ENCODE measurements around the gene PSMD3.

Gene PSMD3

DNA sequence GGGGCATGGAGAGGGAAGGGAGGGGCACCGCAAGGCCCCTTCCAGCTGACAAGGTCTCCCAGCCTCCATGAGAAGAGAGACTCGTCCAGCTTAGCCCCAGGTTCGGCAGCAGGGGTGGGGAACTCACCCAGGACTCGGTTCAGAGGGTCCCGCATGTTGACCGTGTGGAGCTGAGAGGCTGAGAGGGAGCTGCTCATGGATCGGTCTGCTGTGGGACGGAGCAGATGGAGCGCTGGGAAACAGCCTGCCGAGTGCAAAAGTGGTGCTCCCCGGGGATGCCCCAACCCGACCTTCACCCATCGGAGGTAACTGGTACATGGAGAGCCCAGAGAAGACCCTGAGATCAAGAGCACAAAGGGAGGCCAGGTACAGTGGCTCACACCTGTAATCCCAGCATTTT is 39.5 kb downstream of the PSMD3 start:
- no peak overlapping the region for H3K4me3 ChIP-seq (ENCODE audit: low read depth, low read length)

DNA sequence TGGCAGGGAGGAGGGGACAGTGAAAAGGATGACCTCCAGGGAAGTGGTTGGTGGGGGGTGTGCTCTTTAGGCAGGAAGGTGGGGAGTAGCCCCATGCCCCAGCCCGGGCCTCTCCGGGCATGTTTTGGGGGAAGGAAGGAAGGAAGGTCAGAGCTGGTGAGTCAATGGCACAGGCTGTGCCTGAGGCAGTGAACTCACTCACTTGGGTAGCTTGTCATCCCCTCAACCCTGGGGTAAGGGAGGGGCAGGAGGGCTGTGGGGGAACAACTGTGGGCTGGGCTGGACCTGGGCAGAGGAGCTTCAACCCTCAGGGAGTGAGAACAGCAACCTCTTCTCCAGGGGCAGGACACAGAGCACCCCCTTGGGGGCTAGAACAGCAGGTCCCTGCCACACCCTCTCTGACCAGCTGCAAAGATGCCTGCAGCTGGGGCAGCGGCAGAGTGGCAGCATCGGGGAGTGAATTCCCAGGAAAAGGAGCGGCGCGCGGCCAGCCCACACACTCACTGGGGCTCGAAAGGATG is 40.9 kb downstream of the PSMD3 start:
- H3K4me3 ChIP-seq (ENCODE audit: low read depth, low read length) = no peak overlapping the region

- H3K4me3 ChIP-seq (ENCODE audit: low read depth, low read length) = no peak overlapping the region
These were observed 41.9 kb downstream of the PSMD3 start for GRCh38 chr17:40022497-40022896.

DNA sequence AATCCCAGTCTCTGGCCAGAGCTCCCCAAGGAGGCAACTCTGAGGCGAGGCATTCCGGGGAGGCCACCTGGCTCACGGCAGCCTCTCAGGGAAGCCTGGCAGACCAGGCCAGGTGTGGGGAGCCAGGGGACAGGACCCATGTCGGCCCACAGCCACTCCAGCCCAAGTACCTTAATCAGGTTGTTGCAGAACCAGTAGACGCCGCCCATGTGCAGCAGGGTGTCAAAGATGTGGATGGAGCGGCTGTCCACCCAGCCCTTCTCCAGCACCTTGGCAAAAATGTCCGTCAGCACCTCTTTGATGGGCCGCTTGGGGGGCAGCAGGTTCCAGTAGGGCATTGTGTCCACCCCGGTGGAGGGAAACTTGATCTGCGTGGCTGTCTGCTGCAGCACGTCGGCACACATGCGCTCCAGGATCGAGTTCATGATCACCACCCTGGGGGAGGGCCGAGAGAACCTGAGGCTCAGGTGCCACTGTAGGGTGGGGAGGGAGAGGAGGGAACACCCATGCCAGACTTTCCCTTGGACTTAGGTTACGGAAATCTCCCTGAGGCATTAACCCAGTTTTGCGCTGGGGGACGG is 42.4 kb downstream of the PSMD3 start:
- H3K4me3 ChIP-seq (ENCODE audit: low read depth, low read length) = no peak overlapping the region

DNA sequence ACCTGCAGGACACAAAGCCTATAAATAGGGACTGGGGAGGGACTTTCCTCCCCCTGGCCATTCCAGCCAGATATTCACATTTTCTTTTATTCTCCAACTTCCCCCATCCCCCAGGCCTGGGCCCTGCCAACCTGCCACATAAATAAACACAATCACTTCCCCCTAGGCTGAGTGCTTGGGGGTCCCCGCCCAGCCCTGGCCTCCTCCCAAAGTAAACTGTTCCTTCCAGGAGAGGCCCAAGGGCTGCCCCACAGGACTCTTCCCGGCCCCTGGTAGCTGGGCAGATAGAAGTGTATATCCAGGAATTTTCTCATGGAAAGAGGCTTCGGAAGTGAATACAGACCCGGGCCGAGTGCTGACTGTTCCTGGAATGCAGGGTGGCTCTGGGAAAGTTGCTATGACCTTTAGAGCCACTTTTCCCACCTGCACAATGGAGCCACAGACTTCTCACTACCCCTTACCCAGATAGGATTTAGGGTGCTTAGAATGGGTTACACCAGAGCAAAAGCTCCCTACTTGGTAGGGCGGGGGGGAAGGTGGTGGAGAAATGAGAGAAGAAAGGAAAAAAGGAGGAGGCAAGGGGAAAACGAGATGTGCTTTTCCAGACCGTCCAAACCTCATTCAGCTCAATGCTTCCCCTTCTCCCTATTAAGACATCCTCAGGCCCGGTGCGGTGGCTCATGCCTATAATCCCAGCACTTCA is 43.1 kb downstream of the PSMD3 start:
- H3K4me3 ChIP-seq (ENCODE audit: low read depth, low read length) = no peak overlapping the region

DNA sequence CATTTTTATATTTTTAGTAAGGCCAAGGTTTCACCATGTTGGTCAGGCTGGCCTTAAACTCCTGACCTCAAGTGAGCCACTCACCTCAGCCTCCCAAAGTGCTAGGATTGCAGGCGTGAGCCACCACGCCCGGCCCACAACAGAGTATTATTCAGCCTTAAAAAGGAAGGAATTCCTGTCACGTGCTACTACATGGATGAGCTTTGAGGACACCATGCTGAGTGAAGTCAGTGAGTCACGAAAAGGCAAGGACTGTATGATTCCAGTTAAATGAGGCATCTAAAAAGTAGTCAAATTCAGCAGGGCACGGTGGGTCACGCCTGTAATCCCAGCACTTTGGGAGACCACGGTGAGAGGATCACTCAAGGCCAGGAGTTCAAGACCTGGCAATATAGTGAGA is 44.3 kb downstream of the PSMD3 start:
- no peak overlapping the region for H3K4me3 ChIP-seq (ENCODE audit: low read depth, low read length)

- no peak overlapping the region for H3K4me3 ChIP-seq (ENCODE audit: low read depth, low read length)
These were observed 45.0 kb downstream of the PSMD3 start for GRCh38 chr17:40025559-40025958.

DNA sequence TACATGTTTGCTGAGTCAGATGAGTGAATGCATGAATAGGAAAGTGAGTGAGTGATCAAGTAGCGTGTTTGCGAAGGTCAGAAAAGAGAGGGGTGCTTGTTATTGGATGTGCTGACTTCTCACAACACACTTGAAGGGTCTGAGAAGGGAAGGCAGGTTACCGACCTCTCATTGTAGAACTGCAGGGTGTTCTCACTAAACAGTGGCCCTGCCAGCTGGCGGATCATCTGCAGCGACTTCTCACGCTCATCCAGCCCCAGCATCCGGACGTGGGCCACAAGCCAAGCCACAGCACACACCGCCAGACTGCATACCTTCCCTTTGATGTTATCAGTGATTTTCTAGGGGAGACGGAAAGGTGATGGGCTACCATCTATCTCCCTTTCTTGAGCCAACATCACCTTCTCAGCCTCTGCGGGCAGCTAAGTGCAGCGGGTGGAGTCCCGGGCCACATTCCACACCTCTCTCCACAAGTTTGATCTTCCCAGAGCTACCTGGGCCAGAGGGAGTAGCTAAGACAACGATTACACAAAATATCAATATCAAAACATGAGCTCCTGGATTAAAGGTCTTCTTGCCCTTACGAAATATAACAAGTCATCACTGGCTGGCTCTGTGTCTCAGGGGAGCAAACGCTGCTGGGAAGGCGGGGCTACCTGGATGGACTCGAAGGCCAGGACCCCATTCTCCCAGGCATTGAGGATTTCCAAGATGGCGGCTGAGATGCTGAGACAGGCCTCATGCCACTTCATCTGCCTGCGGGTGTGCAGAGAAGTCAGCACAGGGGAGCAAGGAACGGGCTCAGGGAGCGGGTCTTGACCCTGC is 45.6 kb downstream of the PSMD3 start:
- H3K4me3 ChIP-seq (ENCODE audit: low read depth, low read length) = no peak overlapping the region

- H3K4me3 ChIP-seq (ENCODE audit: low read depth, low read length) = no peak overlapping the region
These were observed 46.4 kb downstream of the PSMD3 start for GRCh38 chr17:40026816-40027613.

DNA sequence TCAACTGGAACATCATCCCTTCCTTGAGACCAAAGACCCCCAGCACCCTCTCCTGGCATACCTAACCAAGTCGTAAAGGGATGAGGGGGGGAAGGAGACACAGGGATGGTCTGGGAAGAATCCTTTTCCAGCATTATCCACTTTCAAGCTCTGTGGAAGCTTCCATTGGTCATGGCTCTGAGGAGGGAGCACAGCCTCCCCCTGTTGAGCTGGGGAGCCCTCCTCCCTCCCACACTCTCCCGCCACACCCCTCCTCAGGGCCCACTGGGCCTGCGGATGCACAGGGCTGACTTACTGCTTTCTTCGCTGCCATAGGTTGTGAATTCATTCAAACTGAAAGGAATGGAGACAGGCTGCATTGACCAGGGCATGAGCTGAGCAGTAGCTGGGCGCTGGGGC is 47.0 kb downstream of the PSMD3 start:
- no peak overlapping the region for H3K4me3 ChIP-seq (ENCODE audit: low read depth, low read length)

DNA sequence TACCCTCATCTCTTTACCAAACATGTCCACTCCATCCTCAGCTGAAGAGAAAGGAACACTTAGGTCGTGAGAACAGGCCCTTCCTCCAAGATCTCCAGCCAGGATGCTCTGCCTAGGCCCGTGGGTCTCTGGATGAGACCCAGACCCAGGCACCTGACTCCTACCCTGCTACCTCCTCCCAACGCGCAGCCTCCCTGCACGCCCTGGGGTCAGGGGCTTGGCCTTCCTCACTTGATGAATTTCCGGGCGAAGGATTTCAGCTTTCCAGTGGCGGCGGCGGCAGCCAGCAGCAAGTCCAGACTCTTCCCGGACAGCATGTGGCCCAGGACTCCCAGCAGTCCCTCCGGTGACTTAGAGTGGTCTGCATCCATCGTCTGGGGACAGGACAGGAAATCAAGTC is 48.0 kb downstream of the PSMD3 start:
- no peak overlapping the region for H3K4me3 ChIP-seq (ENCODE audit: low read depth, low read length)

- no peak overlapping the region for H3K4me3 ChIP-seq (ENCODE audit: low read depth, low read length)
These were observed 51.1 kb downstream of the PSMD3 start for GRCh38 chr17:40031706-40032105.

- H3K4me3 ChIP-seq (ENCODE audit: low read depth, low read length) = no peak overlapping the region
These were observed 52.0 kb downstream of the PSMD3 start for GRCh38 chr17:40032322-40033320.

GRCh38 chr17:40033339-40033738 is 52.7 kb downstream of the PSMD3 start:
- no peak overlapping the region for H3K4me3 ChIP-seq (ENCODE audit: low read depth, low read length)

GRCh38 chr17:40034426-40035161 is 54.0 kb downstream of the PSMD3 start:
- no peak overlapping the region for H3K4me3 ChIP-seq (ENCODE audit: low read depth, low read length)

DNA sequence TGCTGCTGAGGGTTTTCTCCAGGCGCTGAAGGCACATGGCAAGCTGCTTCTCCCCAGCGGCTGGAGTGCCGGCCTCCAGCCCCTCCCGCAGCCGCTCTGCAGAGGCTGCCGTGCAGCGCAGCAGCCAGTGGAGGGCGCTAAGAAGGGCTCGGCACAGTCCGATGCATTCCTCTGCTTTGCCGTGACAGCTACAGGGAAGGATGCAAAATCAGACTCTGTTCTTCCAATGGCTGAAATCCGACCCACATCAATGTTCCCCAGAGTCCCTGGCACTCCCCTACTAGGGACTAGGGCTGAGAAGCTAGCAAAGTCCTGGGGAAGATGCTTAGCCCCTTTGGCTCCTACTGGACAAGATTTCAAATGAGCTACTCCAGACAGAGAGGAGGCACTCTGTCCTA is 54.6 kb downstream of the PSMD3 start:
- H3K4me3 ChIP-seq (ENCODE audit: low read depth, low read length) = no peak overlapping the region

DNA sequence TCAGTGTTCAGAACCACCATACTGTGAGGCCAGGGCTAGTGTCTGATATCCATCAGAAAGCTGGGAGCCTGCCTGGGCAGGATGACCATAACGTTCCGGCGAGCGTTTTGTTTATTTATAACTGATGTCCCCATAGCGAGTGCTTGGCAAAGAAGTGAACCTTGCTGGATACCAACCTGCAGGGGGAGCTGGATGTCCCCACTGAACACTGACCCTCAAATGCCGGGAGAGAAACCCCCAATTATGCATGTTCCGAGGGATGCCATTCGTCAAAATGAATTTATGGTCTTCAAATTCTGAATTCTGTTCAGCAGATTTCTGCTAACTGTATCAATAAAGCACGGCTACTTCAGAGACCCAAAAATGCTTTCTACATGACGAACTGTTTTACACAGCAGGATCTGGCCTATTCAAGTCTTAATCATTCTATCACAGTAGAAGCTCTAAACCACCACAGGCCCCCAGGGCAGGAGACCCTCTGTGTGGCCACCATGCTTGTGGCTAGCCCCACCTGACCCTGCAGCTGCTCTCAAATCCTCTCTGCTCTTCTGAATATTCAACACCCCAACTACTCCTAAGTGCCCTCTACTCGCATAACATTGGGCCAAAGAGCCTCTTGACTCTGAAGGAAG is 58.4 kb downstream of the PSMD3 start:
- no peak overlapping the region for H3K4me3 ChIP-seq (ENCODE audit: low read depth, low read length)

- no peak overlapping the region for H3K4me3 ChIP-seq (ENCODE audit: low read depth, low read length)
These were observed 60.6 kb downstream of the PSMD3 start for GRCh38 chr17:40041196-40041595.
